Psoas muscle (tissue), 8 donors: ENCODE data around the gene SIX6. TPM values are rescaled to one million over a fixed set of nuclear protein-coding genes. Genes with fewer than 3 reads are reported as not detected.

Source experiments
- ATAC-seq, 4 donors: fragments of 200-7000 bp; cut with Tn5 transposase; one replicate each; pipeline ENCODE4 v1.9.1; 2020; ENCODE audit warnings: moderate library complexity in 3 of 4, mild to moderate bottlenecking in 2 of 4
- DNase-seq, 2 donors: peaks; one replicate each; pipeline ENCODE4 v3.0.0-alpha.2; 2020
- H3K27ac ChIP-seq: fragments of 200-600 bp; one replicate; pipeline ENCODE4 v1.8.0; 2022
- H3K27me3 ChIP-seq, 3 donors: fragments of 200-600 bp in 1 of 3; one replicate each; pipeline versions ENCODE4 v1.6.1 to v1.8.0; 2013 to 2022; ENCODE audit warnings: low read length in 2 of 3, mild to moderate bottlenecking in 2 of 3, moderate library complexity in 1 of 3; ENCODE audit not compliant: insufficient read depth in 3 of 3
- H3K36me3 ChIP-seq, 2 donors: fragments of 200-600 bp in 1 of 2; one replicate each; pipeline versions ENCODE4 v1.6.1 to v1.8.0; 2013 to 2022; ENCODE audit warnings: low read depth in 1 of 2, mild to moderate bottlenecking in 1 of 2, moderate library complexity in 1 of 2; ENCODE audit not compliant: insufficient read depth in 1 of 2
- H3K4me1 ChIP-seq: fragments of 200-600 bp; one replicate; pipeline ENCODE4 v1.8.0; 2022
- H3K4me3 ChIP-seq: fragments of 200-600 bp; one replicate; pipeline ENCODE4 v1.8.0; 2022; ENCODE audit warnings: mild to moderate bottlenecking
- H3K9me3 ChIP-seq: fragments of 200-600 bp; one replicate; pipeline ENCODE4 v1.8.0; 2022
- WGBS, 3 donors: extraction: QIAGEN DNeasy Blood & Tissue Kit; methylation state at CpG; one replicate each; pipeline versions ENCODE4 v1.1.6 to v1.1.7; 2013; 5-methylcytosine and 5-hydroxymethylcytosine counted together
- intact Hi-C, 2 donors: fragments of 100-400 bp; cut with DNase I; formaldehyde crosslinking; loops; one replicate each; pipeline versions ENCODE4 v1.11.0 to v1.14.2; 2022
- polyA plus RNA-seq, 3 donors: library from polyadenylated mRNA; stranded (reverse); fragments of 200-250 nt; gene quantifications; one replicate each; pipeline ENCODE4 v1.2.3, GENCODE V29; 2013
- total RNA-seq, 4 donors: library from RNA; stranded (reverse); fragmentation: NEBNext Ultra II Directional in 2 of 4; extraction: Animal tissue kit (Norgen Biotek cat#: 25700) in 2 of 4; gene quantifications; one replicate each; pipeline versions ENCODE4 v1.2.1 to v1.2.4, GENCODE V29; 2021 to 2023
- TF ChIP-seq, protein P1 (sequence below): fragments of 200-600 bp; IDR thresholded peaks from one replicate; pipeline ENCODE4 v1.8.0; 2022; ENCODE audit warnings: antibody characterized with exemption
- donor health status: healthy with polysubstance abuse.
- donor health status: DM: no; HTN: no; CAD: no; lungs with moderate emphysema.
- donor health status: Bipolar disorder and iron deficiency.
- donor health status: healthy.
- donor health status: DM: yes; HTN: yes; CAD: no.
- donor health status: DM: no; HTN: no; CAD: no.
- donor health status: DM: no; HTN: no; CAD: no.
- donor health status: DM: yes; HTN: yes; CAD: no.

SIX6 gene
- total and polyA plus RNA-seq, 7 donors, result 0.03 to 0.38 (median 0.17) TPM; not detected in 1

DNA sequence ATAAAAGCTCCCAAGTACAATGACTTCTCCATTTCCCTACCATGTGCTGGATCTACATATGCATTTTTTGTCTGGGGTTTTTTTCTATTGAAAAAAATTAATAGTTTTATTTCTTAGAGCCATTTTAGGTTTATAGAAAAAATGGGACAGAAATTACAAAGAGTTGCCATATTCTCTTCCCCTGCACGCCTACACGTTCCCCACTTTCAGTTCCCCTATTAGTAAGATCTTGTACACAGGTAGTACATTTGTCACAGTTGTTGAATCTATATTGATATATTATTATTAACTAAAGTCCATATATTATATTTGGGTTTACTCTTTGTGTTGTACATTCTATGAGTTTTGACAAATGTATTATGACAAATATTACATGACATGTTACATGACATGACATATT, 35.7 kb downstream of the SIX6 start:
- Histone ChIP-seq H3K27me3 (no peaks in the 10 kb centered on the region), H3K27ac (no peak overlapping the region), H3K4me3 (no peak overlapping the region), H3K4me1 (no peaks in the 10 kb centered on the region), H3K9me3 (peaks cover 14% of the 10 kb centered on the region), H3K36me3 (no peaks in the 10 kb centered on the region)
- TF ChIP-seq, protein P1, sequence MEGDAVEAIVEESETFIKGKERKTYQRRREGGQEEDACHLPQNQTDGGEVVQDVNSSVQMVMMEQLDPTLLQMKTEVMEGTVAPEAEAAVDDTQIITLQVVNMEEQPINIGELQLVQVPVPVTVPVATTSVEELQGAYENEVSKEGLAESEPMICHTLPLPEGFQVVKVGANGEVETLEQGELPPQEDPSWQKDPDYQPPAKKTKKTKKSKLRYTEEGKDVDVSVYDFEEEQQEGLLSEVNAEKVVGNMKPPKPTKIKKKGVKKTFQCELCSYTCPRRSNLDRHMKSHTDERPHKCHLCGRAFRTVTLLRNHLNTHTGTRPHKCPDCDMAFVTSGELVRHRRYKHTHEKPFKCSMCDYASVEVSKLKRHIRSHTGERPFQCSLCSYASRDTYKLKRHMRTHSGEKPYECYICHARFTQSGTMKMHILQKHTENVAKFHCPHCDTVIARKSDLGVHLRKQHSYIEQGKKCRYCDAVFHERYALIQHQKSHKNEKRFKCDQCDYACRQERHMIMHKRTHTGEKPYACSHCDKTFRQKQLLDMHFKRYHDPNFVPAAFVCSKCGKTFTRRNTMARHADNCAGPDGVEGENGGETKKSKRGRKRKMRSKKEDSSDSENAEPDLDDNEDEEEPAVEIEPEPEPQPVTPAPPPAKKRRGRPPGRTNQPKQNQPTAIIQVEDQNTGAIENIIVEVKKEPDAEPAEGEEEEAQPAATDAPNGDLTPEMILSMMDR, result no peak
- 92 to 93% (median 93%) methylated on average over 2 of the region's 2 CpGs for WGBS, 3 donors
- ATAC-seq (no peak), DNase-seq (no peak)
- intact Hi-C loops, result no loop called here

DNA sequence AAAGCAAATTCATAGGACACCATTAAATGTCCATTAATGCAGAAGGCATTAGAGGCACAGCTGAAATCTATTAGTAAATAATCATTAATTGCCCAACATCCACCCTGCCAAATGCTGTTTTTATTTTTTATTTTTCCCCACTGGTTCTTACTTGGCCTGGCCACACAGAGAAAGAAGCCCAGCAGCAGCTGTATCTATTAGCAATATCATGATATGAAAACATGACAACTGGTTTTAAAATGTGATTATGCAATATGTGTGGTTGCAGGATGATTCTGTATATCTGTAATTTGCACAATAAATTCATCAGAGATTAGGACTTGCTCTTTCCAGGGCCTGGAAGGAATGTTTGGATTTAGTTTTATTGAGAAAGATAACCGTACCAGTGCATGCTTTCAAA, 44.9 kb downstream of the SIX6 start:
- no peak overlapping the region for H3K4me3 ChIP-seq
- no peaks in the 10 kb centered on the region for H3K4me1 ChIP-seq
- no peak for DNase-seq
- H3K27ac ChIP-seq, result no peak overlapping the region
- H3K36me3 ChIP-seq, result peaks cover 0 to 5% of the 10 kb centered on the region in 2 donors
- H3K27me3 ChIP-seq, result no peaks in the 10 kb centered on the region
- TF ChIP-seq, protein P1, result no peak
- no peaks in the 10 kb centered on the region for H3K9me3 ChIP-seq
- WGBS, 3 donors, result 82 to 83% (median 83%) methylated on average over 1 of the region's 1 CpG
- ATAC-seq, result no peak
- intact Hi-C loops, result no loop called here

DNA sequence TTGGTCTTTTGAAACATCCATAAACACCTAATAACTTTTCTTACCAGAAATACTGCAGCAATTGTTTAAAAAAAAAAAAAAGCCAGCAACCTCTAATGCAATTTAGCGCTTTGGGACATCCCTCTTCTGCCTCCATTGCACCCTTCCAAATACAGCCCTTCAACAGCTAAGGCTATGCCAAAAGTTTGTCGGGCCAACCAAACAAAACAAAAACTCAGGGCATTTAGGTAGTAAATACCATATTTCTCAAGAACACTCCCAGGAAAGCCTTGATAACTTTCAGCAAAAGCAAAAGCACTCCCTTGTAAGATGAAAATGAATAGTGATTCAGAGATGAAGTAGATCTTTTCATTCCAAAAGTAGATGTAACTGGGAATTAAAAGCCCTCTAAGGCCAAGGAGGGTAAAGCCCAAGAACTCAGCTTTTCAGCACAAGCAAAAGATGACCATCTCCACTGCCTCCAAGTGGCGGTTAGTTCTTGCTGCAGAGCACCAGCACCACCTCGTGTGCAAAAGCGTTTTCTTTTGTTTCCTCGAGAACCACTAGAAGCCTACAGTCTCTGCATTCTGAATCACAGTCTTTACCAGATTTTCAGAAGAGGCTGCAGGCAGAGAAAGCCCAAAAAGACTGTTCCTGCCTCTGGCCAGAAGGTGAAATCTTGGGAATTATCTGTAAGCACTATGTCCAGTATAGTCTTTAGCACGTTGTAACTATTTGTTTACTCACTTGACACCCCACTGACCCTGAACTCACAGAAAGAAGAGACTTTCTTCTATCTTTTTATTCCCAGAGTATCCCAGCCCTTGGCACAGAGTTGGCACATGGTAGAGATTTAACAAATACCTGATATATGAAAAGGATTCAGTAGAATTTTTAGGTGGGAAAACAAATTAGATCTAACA, 53.1 kb downstream of the SIX6 start:
- Histone ChIP-seq H3K27ac (no peak overlapping the region), H3K27me3 (no peaks in the 10 kb centered on the region), H3K36me3 (no peaks in the 10 kb centered on the region), H3K4me3 (no peak overlapping the region), H3K9me3 (no peaks in the 10 kb centered on the region), H3K4me1 (no peaks in the 10 kb centered on the region)
- TF ChIP-seq, protein P1, result peak; percentile 60
- WGBS, 3 donors, result 34 to 43% (median 35%) methylated on average over 7 of the region's 7 CpGs
- ATAC-seq (peak; percentile 52 to 89 (median 78)), DNase-seq (peak; percentile 31 to 68)
- intact Hi-C loops, result loop anchor here (5.0 to 10.0 kb wide), 2 partner anchors 215 to 367 kb away; no protein-coding TSS in a partner anchor

Other genes with a start within 250 kb of the SIX6 start
- 1 to 10 TPM; 1.9 to 4.4 (median 3.1) TPM for gene C14orf39, start 23.1 kb upstream of the SIX6 start, total RNA-seq
- under 1 TPM; 0.12 to 0.53 (median 0.34) TPM for gene C14orf39, start 23.1 kb upstream of the SIX6 start, polyA plus RNA-seq
- gene SIX1, start 140.3 kb downstream of the SIX6 start, total RNA-seq, result 10 to 100 TPM; 38.5 to 58.0 (median 43.4) TPM
- 10 to 100 TPM in 2 of 3 donors, 1 to 10 TPM in 1; 8.3 to 86.6 (median 37.7) TPM for gene SIX1, start 140.3 kb downstream of the SIX6 start, polyA plus RNA-seq
- 10 to 100 TPM; 24.8 to 44.8 (median 33.2) TPM for gene SIX4, start 215.2 kb downstream of the SIX6 start, total RNA-seq
- gene SIX4, start 215.2 kb downstream of the SIX6 start, polyA plus RNA-seq, result 10 to 100 TPM in 2 of 3 donors, under 1 TPM in 1; 0.85 to 26.1 (median 13.9) TPM
- gene MNAT1, start 225.6 kb downstream of the SIX6 start, total RNA-seq, result 10 to 100 TPM; 54.5 to 74.3 (median 57.2) TPM
- 10 to 100 TPM; 24.0 to 62.8 (median 62.2) TPM for gene MNAT1, start 225.6 kb downstream of the SIX6 start, polyA plus RNA-seq